Smooth muscle cell of bladder (primary cell): Measurements from ENCODE around the gene ZNF639. TPM values are rescaled to one million over a fixed set of nuclear protein-coding genes. Genes with fewer than 3 reads are reported as not detected.

ENCODE experiments used
- total RNA-seq: library from RNA; depleted of rRNA; stranded (reverse); fragments of >200 nt; gene quantifications from 2 replicates; pipeline ENCODE4 v1.2.3, GENCODE V29; 2014

The ZNF639 gene
- 35.4 and 37.0 TPM in 2 replicates for total RNA-seq

GRCh38 chr3:179322286-179323196, at the start of gene ZNF639:
Gene ZNF639, plus strand, starts transcription at chr3:179323031. Its CDS starts 5,263 bp downstream, at chr3:179328294.

GRCh38 chr3:179347345-179348194, 24.7 kb downstream of the ZNF639 start, which contains the start of gene MFN1:
Gene MFN1, plus strand, starts transcription at chr3:179347709. Its CDS starts 1,143 bp downstream, at chr3:179348852.

Other genes with a start within 250 kb of the ZNF639 start
- gene PIK3CA, start 174.7 kb upstream of the ZNF639 start, total RNA-seq = 25.6 and 26.0 TPM in 2 replicates
- gene KCNMB3, start 71.9 kb upstream of the ZNF639 start, total RNA-seq = 0.71 and 1.1 TPM in 2 replicates
- gene MFN1, start 24.7 kb downstream of the ZNF639 start, total RNA-seq = 41.1 and 48.9 TPM in 2 replicates
- 51.2 and 52.0 TPM in 2 replicates for gene GNB4, start 128.4 kb downstream of the ZNF639 start, total RNA-seq
- gene ACTL6A, start 239.9 kb downstream of the ZNF639 start, total RNA-seq = 36.7 and 40.4 TPM in 2 replicates